LNCaP clone FGC (cell line): ENCODE data around the gene GNAO1.

Experiments
- DNase-seq: peaks from one replicate; pipeline ENCODE4 v3.0.0-alpha.2; 2011; ENCODE audit warnings: low read depth
- H3K4me3 ChIP-seq: 2 replicates; pipeline ENCODE4 v1.5.1; 2011; ENCODE audit warnings: mild to moderate bottlenecking, low read depth, low read length, control low read depth
- TF ChIP-seq, protein P1 (sequence below): IDR thresholded peaks from 2 replicates; pipeline ENCODE4 v1.5.1; 2012; ENCODE audit warnings: mild to moderate bottlenecking; ENCODE audit not compliant: control insufficient read depth, insufficient read depth; ENCODE audit errors: extremely low read depth

GNAO1 gene

DNA sequence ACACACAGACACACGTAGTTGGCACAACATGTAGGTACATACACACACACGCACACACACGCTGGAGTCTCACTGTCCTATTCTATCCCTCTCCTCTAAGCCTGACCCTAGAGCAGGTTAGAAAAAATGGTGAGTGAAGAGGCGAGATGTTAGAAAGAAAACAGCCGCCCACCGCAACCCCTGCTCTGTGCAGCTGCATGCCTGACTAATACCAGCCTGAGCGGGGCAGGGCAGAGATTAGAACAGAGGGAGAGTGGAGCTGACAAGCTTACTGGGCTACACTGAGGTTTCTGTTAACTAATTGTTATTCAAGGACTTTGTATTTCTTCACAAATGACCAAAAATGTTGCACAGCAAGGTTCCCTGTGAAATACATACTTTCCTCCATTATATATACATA, 174.3 kb downstream of the GNAO1 start:
- no peak for DNase-seq
- TF ChIP-seq, protein P1, sequence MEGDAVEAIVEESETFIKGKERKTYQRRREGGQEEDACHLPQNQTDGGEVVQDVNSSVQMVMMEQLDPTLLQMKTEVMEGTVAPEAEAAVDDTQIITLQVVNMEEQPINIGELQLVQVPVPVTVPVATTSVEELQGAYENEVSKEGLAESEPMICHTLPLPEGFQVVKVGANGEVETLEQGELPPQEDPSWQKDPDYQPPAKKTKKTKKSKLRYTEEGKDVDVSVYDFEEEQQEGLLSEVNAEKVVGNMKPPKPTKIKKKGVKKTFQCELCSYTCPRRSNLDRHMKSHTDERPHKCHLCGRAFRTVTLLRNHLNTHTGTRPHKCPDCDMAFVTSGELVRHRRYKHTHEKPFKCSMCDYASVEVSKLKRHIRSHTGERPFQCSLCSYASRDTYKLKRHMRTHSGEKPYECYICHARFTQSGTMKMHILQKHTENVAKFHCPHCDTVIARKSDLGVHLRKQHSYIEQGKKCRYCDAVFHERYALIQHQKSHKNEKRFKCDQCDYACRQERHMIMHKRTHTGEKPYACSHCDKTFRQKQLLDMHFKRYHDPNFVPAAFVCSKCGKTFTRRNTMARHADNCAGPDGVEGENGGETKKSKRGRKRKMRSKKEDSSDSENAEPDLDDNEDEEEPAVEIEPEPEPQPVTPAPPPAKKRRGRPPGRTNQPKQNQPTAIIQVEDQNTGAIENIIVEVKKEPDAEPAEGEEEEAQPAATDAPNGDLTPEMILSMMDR = no peak
- H3K4me3 ChIP-seq = no peak overlapping the region

DNA sequence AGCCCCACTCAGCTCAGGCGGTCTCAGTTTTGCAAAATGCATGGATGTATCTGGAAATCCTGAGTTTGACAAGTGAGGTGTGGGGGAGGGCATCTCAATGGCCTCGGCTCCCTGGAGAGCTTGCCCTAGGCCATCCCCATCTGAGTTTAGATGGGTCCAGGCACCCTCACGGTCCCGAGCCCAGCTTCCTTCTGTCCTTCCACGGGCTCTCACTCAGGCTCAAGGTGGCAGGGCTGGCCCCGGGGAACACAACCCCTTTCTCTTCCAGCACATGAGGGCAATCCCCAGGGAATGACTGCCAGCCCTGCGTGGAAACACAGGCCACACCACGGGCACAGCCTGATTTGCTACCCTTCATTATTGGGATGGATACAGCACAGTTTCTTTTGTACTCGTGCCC, 175.7 kb downstream of the GNAO1 start:
- TF ChIP-seq, protein P1 = no peak
- no peak for DNase-seq

DNA sequence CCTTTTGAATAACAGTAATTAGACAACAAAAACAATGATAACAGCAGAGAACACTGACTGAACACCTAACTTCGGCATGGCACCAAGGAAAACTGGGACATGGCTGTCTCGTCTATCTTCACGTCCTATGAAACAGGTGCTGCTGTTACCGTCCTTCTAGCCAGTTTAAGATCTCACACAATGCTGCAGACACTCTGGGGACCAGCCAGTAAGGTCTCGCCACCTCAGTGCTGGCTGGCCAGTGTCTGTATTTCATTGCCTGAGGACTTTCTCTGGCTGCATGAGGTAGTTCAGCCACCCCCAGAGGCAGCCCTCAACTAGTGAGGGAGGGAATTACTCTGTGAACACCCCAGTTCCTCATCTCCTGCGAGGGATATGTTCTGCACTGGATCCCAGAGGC, 176.5 kb downstream of the GNAO1 start:
- no peak overlapping the region for H3K4me3 ChIP-seq
- TF ChIP-seq, protein P1 = no peak

More for the DNA sequence above, 175.7 kb downstream of the GNAO1 start:
- no peak overlapping the region for H3K4me3 ChIP-seq

DNA sequence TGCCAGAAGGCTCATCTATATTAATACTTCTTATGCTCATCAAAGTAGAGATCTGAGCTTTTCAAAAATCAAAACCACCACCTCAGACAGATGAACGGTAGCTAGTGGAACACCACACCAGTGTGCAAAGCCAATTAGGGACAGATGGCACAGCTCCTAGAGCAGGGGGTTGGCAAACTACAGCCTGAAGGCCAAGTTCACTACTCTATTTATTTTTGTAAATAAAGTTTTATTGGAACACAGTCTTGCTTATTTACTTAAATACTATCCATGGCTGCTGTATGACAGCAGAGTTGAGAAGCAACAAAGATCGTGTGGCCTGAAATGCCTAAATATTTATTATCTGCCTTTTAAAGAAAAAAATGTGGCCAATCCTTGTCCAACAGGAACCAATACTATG, 177.3 kb downstream of the GNAO1 start:
- peak; percentile 69 for DNase-seq
- H3K4me3 ChIP-seq = peak overlapping the region; percentile 2; the same call in 1 of the 2 replicates
- TF ChIP-seq, protein P1 = no peak

More for the DNA sequence above, 176.5 kb downstream of the GNAO1 start:
- no peak for DNase-seq

DNA sequence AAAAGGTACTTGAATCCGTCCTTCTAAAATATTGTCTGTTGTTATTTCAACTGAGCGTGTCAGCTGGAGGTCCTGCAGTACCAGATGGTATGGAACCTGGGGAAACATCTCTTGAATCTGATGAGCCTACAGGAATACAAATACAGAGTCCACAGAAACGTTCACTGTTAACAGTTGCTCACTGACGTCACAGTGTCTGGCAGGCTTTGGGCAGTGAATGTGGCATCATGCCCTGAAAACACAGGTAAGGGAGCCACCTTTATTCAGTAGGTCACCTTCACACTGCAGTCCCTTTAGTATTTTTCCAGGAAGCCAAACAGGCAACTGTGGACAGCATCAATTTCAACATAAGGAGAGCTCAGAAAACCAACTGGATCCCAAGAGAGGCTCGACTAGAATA, 177.9 kb downstream of the GNAO1 start:
- peak; percentile 71 for DNase-seq
- no peak overlapping the region for H3K4me3 ChIP-seq
- TF ChIP-seq, protein P1 = no peak

DNA sequence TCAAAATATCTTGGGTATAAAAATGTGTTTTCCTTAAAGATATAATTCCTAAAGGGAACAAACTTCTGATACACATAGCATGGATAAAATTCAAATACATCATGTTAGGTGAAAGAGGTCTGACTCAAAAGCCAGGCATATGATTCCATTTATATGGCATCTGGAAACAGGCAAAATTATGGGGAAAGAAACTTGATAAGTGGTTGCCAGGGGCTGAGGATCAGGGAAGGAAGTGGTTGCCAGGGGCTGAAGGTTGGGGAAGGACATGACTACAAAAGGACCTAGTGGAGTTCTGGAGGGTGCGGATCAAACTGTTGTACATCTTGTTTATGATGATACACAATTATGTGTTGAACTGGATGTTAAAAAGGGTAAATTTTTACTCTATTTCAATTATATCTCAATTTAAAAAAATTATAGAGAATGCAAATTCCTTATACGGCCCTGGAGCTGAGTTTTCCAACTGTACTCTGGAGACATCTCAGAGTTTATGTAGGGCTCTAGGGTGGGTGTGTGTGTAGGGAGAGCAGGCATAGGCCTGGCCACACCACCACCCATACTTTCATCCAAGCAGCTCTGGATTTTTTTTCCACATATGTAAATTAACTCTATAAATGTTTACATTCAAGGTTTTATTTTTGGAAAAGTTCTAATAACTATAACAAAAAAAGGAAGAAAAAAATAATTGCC, 179.0 kb downstream of the GNAO1 start:
- TF ChIP-seq, protein P1 = no peak

More for the DNA sequence above, 179.0 kb downstream of the GNAO1 start:
- no peak for DNase-seq
- no peak overlapping the region for H3K4me3 ChIP-seq
